Activated CD8-positive, alpha-beta memory T cell treated with anti-CD3 and anti-CD28 coated beads, Interleukin-2, amount 50 U/mL, for 24 hours (primary cell): ENCODE data around the gene CYB5R2.

Source experiments
- DNase-seq: peaks from one replicate; pipeline ENCODE4 v3.0.0-alpha.2; 2020; ENCODE audit errors: extremely low read depth

CYB5R2 gene

DNA sequence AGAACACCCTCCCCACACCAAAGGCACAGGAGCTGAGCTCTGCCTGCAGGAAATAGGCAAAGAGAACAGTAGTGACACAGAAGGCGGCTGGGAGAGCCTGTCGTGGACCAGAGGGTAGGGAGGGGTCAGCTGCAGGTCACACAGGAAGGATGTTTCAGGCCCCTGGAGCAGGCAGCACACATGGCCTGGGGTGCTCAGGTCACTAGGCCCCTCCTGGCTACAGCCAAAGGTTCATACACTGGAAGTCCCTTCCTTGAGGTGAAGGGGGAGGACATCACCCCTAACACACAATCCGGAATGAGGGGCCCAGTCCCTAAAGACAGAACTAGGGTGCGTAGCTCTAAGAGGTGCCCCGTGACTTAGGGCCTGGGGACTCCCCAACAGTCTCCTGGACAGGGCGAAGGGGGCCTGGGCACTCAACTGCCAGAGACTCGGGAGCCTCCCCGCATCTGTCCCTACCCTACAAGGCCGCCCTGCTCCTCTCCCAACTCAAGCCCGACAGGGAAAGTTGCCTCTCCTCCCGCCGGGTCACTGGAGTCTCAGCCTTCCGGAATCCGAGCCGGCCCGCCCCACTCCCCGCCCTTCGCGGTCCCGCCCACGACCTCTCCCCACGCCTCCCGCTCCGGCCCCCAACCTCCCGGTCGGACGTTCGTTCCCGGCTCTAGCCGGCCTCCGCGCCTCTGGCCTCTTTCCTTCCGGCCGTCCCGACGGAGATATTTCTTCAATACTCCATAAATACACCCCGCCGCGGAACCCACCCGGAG, at the start of gene CYB5R2:
CYB5R2 (minus strand) TSS at position 541 of the 764 bp plus-strand sequence. CDS start 675 bp downstream, outside the sequence.
- no peak for DNase-seq

DNA sequence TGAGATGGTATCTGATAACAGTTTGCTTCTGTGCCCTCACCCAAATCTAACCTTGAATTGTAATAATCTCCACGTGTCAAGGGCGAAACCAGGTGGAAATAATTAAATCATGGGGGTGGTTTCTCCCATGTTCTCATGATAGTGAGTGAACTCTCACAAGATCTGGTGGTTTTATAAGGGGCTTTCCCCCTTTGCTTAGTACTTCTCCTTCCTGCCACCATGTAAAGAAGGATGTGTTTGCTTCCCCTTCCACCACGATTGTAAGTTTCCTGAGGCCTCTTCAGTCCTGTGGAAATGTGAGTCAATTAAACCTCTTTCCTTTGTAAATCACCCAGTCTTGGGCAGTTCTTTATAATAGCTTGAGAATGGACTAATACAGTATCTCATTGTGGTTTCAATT, 41.5 kb upstream of the CYB5R2 start:
- DNase-seq = no peak

DNA sequence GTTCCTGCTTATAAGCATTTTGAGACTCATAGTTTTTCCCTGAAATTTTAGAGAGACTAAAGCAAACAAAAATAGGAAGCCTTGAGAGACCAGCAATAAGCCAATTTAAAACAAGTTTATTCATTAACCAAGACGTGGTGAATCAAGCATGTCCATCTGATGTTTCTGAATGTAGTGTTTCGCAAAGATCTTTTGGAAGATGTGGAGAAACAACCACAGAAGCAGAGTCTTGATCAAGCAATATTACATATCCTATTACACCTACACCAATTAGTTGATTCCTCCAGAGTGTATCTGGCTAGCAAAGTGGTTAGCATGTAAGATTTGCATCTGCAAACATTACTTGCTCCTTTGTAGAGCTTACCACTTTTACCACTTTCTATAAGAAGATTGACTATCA, 33.1 kb upstream of the CYB5R2 start, which contains the start of gene OVCH2:
OVCH2 (minus strand) TSS at position 101 of the 400 bp plus-strand sequence; CDS start at position 18, 83 bp downstream.
- no peak for DNase-seq

DNA sequence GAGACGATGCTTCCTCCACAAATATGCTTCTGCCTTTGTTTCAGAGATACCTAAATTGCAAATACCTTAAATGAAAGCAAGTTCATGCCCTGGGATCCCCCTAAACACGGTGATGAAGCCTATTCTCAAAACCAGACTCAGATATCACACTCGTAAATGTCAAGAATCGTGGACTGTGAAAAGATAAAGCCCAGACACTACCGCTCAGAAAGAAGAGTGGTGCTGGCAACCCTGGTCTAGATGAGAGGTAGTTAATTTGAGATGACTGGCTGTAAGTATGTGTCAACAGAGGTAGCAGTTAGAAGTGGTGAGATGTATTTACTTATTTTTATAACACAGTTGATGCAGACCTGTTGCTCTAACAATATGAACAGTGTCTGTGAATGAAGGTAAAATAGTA, 30.4 kb upstream of the CYB5R2 start:
- DNase-seq = no peak

DNA sequence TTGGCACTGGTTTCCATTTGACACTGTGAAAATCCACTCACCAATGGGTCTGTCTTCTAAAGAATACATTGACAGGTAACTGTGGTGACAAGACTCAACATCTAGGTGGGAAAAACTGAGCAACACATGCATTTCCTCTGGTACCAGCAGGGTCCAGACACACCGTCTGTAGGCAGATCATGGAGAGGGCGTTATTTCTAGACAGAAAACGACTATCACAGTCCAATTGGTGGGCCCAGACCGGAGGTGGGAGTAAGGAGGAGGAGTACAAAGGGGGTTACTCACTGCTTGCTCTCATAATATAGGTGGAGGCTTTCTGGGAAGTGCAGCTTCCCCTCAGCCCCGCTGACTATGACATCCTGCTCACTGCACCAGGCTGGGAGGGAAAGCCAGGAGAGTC, 23.1 kb upstream of the CYB5R2 start:
- DNase-seq = no peak

DNA sequence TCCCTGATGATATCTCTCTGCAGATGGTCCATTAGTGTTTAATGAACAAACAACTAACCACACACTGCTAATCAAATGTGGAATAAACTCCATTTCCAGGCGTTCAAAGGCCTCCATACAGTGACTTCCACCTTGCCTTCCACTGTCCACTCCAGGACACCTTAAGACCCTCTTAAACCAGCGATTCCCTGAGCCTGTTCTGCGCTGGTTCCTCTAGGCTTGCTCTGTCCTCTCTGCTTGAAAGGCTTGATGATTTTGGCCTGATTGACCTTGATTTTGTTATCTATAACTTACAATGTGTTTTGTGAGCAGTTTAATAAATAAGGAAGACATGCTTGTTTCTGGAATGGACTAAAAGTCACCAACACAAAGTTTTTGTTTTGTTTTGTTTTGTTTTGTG, 20.9 kb upstream of the CYB5R2 start:
- DNase-seq = no peak

DNA sequence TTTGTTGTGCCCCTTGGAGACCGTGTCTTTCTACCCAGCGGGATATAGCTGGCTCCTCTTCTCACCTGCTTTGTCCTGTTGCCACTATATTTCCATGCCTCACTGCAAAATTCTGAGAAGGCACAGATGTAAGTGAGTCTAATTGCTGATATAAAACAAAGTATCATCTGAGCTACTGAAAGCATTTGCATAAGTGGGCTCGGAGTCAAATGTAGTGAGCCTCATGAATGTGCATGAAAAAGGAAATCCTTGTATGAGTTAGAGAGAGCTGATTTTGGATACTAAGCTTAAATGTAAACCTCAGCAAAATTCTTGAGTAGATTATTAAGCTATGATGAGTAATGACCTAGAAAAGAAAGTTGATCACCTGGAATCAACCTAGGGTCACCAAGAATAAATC, 19.1 kb upstream of the CYB5R2 start:
- no peak for DNase-seq

DNA sequence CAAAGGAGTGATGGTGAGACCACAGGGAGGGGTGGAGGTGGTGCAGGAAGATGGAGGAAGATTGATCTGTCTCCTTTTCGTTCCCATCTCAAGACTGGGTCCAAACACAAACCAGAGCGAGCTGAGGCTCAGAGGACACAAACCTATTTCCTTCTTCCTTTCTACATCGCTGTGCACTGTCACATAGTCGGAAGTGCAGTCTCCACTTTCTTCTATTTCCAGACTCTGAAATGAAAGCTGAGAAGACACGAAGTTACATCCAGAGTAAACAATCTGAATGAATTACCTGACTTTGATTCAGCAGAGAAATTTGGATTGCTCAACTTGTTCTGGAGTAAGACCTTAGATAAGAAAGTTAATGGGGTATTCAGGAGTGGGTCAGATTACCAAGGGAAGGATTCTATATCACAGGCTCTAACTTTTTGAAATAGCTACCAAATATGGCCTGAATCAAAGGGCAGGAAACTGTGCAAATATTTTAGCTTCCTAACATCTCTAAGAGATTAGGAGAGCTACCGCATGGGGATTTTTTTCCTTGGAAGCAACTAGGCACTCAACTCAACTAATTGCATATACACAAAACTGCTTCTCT, 18.6 kb upstream of the CYB5R2 start:
- DNase-seq = no peak

DNA sequence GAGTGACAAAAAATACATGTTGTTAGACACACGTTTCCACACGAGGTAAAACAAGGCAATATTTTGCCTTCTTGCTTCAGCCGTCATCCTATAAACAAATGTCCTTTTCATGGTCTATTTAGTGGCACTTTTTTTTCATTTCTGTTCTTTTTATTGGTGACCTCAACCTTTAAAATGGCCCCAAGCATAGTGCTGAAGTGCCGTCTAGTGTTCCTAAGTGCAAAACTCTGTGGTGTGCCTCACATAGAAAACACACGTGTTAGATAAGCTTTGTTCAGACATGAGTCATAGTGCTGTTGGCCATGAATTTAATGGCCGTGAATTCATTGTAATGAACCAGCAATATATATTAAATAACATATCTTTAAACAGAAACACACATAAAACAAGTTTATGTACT, 17.3 kb upstream of the CYB5R2 start:
- DNase-seq = no peak

DNA sequence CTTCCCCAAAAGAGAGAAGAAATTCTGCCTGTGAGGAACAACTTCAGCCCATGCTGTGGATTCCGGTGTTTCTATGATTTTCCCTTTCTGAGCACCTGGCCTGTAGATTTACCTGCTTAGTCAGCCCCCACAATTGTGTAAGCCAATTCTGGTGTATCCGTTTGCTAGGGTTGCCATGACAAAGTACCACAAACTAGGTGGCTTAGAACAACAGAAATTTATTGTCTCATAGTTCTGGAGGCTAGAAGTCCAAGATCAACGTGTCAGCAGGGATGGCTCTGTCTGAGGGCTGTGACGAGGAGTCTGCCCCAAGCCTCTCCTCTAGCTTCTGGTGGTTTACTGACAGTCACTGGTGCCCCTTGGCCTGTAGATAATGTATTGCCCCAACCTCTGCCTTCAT, 15.9 kb upstream of the CYB5R2 start:
- DNase-seq = no peak

DNA sequence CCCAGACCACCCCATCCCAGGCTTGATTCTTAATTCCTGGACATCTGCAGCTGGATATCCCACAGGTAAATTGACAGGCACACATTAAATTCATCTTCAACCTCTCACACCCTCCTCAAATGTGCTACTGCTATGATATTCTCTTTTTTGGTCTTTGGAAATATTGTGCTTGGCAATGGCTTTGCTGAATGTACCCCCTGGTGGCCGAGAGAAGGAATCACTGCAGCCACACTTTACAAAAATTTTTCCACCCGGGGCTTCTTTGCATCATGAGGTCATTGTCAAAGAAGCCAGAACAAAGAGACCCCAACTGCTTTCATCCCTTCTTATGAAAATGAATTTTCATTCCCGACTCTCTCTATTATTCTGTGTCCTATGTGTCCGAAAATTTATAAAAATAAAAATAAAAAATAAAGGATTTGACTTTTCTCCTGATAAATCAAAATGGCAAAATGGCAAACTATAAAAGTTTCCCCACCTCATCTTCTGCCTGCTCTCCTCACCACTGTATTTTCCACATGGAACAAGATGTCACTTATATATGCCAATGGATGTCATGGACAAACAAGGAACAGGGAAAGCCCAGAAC, 15.0 kb upstream of the CYB5R2 start:
- DNase-seq = no peak

DNA sequence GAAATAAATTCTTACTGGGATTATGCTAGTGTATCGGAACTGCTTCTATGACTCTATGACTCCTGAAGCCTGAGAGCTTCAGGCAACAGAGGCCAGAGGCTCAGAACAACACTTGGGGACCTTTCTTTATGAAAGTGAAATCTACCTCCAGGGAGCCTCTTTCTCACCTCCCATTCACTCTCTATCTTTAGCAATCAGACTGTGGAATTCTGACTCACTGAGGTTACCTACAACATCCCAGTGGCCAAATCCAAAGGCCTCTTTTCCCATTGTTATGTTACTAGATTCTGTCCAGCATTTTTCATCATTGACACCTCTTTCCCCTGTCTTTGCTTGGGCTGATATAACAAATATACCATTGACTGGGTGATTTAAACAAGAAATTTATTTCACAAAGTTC, 14.1 kb upstream of the CYB5R2 start:
- no peak for DNase-seq

DNA sequence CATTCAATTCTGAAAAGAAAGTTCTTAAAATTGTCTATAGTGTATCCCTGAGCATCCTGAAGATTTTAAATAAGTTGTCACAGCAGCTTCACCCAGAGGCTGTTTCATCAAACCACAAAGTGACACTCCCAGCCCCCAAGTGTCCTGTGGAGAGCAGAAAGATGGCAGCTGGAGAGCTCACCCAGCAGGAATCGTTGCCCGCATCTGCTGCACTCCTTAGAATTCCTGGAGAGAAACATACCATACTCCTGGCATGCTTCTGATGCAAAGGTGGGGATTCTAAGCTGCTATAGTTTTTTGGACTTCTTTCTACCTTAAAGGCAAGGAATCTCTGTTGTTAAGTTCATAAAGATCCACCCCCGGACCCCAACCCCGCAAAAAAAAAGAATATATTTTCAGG, 13.5 kb upstream of the CYB5R2 start:
- no peak for DNase-seq

DNA sequence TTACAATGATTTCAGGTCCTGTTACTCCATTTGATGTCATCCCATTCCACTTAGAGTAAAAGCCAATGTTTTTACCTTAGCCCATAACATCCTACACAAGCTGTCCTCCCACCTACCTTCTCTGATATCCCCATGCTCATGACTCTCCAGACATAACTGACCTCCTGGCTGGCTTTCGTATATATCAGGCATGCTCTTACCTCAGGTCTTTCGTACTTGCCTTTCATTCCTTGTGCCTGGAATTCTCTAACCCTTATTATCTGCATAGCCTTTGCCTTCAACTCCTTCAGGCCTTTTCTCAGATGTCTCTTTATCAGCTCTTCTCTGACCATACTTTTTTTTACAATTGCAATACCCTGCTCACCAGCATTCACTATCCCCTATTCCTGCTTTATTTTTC, 10.3 kb upstream of the CYB5R2 start:
- DNase-seq = no peak

DNA sequence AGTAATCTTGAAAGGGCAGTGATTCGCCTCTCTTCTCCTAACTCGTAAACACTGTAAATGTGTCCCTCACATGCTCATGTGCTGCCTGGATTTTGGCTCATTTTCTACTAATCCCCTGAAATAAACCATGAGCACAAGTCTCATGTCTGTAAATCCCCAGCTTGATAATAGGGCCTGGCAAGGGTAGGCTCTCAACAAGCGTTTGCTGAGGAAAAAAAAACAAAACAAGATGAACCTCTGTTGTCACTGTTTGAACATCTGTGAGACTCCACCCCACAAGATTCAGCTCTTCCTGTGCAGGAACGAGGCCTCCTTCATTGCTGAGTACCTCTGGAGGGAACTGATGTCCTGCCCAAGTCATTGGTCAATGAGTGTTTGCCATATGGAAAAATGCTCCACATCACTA, 4.5 kb upstream of the CYB5R2 start:
- DNase-seq = no peak

DNA sequence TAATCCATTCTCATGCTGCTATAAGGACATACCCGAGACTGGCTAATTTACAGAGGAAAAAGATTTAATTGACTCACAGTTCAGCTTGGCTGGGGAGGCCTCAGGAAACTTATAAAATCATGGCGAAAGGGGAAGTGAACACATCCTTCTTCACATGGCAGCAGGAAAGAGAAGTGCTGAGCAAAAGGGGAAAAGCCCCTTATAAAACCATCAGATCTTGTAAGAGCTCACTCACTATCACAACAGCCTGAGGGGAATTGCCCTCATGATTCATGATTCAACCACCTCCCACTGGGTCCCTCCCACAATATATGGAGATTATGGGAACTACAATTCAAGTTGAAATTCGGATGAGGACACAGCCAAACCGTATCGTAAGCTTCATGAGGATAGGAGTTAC, 3.8 kb upstream of the CYB5R2 start:
- DNase-seq = no peak

DNA sequence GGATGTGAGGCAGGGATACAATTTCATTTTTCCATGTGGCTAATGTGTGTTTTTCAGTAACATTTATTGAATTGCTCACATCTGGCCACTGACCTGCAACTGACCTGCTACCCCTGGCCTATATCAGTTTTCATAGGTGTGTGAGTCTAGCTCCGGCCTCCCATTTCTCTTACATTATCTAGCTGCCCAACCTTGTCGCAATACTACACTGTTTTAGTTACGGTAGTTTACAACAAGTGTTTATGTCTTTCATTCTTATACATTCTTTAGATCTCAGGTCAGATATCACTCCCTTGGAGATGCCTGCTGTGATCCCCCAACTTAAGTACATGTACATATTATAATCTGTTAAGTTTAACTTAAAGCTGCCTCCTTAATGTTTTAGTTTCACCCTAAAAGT, 2.3 kb upstream of the CYB5R2 start:
- no peak for DNase-seq

DNA sequence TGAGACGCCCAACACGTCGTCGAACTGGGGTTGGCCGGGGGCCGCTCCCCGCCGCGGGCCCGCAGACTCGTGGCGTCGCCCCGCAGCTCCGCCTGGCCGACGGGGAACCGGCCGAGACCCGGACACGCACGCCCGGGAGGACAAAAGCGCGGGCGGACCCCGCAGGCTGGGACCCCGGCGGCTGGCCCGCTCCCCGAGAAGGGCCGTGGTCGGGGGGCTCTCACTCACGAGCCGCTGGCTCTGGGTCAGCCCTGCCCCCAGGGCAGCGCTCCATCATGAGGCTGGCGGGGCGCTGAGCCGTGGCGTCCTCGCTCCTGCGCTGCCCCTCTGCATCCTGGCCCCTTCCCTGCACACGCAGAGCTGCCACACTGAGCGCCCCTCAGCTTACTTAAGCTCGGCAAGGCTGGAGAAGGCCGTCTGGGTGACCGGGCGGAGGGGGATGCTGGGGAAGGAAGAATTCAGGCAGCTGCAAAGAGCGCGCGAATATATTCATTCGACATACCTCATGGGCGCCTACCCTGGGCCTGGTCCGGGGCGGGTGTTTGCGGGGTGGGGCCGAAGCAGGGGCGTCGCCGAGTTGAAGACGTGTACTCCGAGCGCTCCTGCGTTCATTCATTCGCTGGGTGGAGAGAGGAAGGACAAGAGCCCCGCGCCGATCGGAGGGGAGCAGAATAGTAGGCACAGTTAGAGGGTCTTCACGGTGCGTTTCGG, 579 bp upstream of the CYB5R2 start:
- no peak for DNase-seq

DNA sequence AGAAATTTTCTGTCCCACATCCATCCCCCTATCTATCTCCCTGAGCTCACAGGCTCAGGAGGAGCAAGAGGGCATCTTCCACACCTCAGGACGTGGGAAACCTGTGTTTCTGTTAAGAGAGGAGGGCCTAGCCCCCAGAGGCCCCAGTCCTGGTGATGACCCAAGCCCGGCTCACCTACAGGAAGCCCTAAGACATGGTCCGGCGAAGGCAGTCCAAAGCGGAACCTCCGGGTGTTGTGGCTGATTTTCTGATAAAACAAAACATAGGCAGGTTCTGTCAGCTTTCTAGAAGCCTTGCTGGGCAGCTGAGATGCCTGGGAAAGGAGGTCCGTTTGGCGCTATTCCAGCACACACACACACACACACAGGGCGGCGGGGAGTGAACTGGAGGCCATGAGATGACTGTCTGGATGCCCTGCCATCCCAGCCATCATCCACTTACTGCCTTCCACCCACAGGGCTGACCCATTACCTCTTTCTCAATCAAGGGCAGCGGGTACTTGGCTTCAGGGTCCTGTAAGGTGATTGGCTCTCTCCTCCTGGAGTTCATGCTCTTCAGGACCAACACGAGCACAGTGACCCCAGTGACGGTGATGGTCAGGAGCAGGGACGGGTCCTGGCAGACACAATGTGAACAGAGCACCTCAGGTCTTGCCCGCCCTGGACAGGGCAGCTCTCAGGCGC, 882 bp downstream of the CYB5R2 start:
- DNase-seq = no peak

DNA sequence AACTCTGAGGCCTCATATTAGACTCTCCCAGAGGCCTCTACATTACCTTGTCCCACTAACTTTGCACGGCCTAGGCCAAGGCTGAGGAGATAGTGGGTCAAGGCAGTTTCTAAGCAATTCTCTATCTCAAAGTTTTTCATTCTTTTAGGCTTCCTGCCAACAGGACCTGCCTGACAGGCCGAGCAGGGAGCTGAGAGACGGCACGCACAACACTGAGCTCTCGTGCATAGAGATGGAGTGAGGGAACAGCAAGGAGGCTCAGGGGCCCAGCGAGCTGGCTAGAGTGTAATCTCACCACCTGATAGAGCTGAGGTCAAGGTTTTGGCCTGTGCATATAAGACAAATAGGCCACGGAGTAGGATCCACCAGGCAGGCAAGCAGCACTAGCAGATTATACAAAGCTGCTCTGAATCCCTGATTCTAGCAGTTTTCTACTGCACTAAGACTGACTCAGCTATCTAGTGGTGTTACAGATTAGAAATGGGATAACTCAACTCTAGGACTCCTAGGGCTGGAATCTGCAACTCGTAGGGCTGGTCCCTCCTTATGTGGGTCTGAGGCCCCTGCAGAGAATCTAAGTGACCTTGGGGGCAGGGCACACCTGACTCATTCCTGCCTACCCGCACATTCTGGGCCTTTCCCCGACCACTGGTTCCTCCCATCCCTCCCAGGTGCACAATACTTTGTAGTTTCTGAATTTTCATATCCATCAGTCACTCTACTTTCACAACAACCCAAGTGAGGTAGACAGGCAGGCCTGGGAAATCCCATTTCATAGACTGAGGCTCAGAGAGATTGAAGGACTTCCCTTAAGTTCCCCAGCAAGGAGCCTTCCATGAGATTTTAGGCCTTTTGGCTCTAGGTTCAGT, 1.7 kb downstream of the CYB5R2 start:
- no peak for DNase-seq

DNA sequence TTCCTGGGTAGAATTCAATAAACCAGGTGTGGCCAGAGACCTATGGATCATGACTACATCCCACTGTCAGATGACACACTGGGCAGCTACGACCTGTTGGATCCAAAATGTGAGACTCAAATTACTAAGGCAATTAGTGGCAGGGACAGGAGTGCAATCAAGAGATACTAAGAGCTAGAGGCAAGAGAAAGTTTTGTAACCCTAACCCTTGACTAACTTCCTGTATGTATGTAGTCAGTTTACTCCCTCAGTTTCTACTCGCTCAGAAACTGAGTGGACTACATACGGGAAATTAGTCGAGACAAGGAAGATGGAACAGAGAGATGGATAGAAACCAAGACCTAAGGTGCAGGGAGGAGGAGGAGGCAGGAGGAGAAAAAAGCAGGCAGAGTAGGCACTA, 2.7 kb downstream of the CYB5R2 start:
- DNase-seq = no peak
